H1 (cell line): ENCODE data around the gene GPR176. TPM values are rescaled to one million over a fixed set of nuclear protein-coding genes. Genes with fewer than 3 reads are reported as not detected.

Experiments used
- CTCF ChIA-PET: fragments of 300-600 bp; sonication (Branson Sonifier 250); formaldehyde crosslinking; loops from one replicate; lab custom pipeline; 2021; ENCODE audit not compliant: partially characterized antibody; lab: Charles Lee
- POLR2A ChIA-PET: fragments of 300-600 bp; sonication (Branson Sonifier 250); formaldehyde crosslinking; loops from one replicate; lab custom pipeline; 2021; ENCODE audit warnings: inconsistent platforms; ENCODE audit not compliant: partially characterized antibody; lab: Charles Lee
- DNase-seq, 2 experiments: peaks; one replicate each; pipeline versions ENCODE4 v3.0.0 to v3.0.0-alpha.2; 2010 to 2022; ENCODE audit warnings: low spot score in 2 of 2, low read depth in 1 of 2, mixed read lengths in 1 of 2
- FAIRE-seq: peaks from 2 replicates; lab custom pipeline; 2011; peaks lifted over from hg19 to GRCh38; lab: Jason Lieb, UNC
- H2AFZ ChIP-seq: 2 replicates; pipeline ENCODE4 v1.8.1; 2012; ENCODE audit warnings: low read length, inconsistent platforms
- H2AK5ac ChIP-seq: 2 replicates; pipeline ENCODE4 v1.6.1; 2013; ENCODE audit warnings: low read depth, low read length
- H2BK120ac ChIP-seq: replicated peaks from 2 replicates; pipeline ENCODE3; 2013; ENCODE audit warnings: low read depth, low read length, inconsistent platforms
- H2BK12ac ChIP-seq: 2 replicates; pipeline ENCODE4 v1.6.1; 2013; ENCODE audit warnings: low read depth, low read length
- H2BK15ac ChIP-seq: 2 replicates; pipeline ENCODE4 v1.6.1; 2013; ENCODE audit warnings: low read length
- H2BK20ac ChIP-seq: 2 replicates; pipeline ENCODE4 v1.6.1; 2013; ENCODE audit warnings: low read length
- H2BK5ac ChIP-seq: 2 replicates; pipeline ENCODE4 v1.6.1; 2013; ENCODE audit warnings: low read depth, low read length
- H3K14ac ChIP-seq: 2 replicates; pipeline ENCODE4 v1.6.1; 2013; ENCODE audit warnings: inconsistent platforms; ENCODE audit not compliant: insufficient read length
- H3K18ac ChIP-seq: 2 replicates; pipeline ENCODE4 v1.6.1; 2013; ENCODE audit warnings: low read length; ENCODE audit errors: extremely low read depth
- H3K23ac ChIP-seq: 2 replicates; pipeline ENCODE4 v1.6.1; 2013; ENCODE audit warnings: inconsistent platforms; ENCODE audit not compliant: insufficient read length
- H3K23me2 ChIP-seq: 2 replicates; pipeline ENCODE4 v1.6.1; 2013; ENCODE audit warnings: low read depth, low read length
- H3K27ac ChIP-seq: 2 replicates; pipeline ENCODE4 v1.6.1; 2011; ENCODE audit warnings: low read depth, low read length, inconsistent platforms
- H3K27me3 ChIP-seq, 4 experiments: replicated peaks in 1 of 4; 1 replicate in 1 of 4; 2 replicates in 3 of 4; pipeline versions ENCODE4 v1.6.1 to v1.8.1; 2011 to 2013; ENCODE audit warnings: low read length in 3 of 4, mild to moderate bottlenecking in 3 of 4, inconsistent platforms in 2 of 4, mixed read lengths in 2 of 4, moderate library complexity in 1 of 4; ENCODE audit not compliant: control insufficient read depth in 3 of 4, insufficient read depth in 3 of 4; ENCODE audit errors: extremely low read depth in 1 of 4
- H3K36me3 ChIP-seq, 4 experiments: 2 replicates each; pipeline versions ENCODE4 v1.6.1 to v1.8.1; 2011 to 2013; ENCODE audit warnings: mild to moderate bottlenecking in 4 of 4, low read length in 3 of 4, moderate library complexity in 2 of 4, control low read depth in 1 of 4, inconsistent platforms in 1 of 4; ENCODE audit not compliant: insufficient read depth in 4 of 4, control insufficient read depth in 2 of 4
- H3K4ac ChIP-seq: replicated peaks from 2 replicates; pipeline ENCODE3; 2013; ENCODE audit warnings: low read length, low read depth, mixed read lengths, inconsistent platforms; ENCODE audit not compliant: insufficient read length
- H3K4me1 ChIP-seq, 4 experiments: replicated peaks in 1 of 4; 1 replicate in 1 of 4; 2 replicates in 3 of 4; pipeline versions ENCODE4 v1.6.1 to v1.8.1; 2011 to 2013; ENCODE audit warnings: low read length in 3 of 4, inconsistent platforms in 2 of 4, mixed read lengths in 1 of 4; ENCODE audit not compliant: insufficient read depth in 4 of 4, control insufficient read depth in 3 of 4
- H3K4me2 ChIP-seq, 2 experiments: 2 replicates each; pipeline versions ENCODE4 v1.6.1 to v1.8.1; 2011 to 2013; ENCODE audit warnings: low read depth in 2 of 2, low read length in 2 of 2, control low read depth in 1 of 2, inconsistent platforms in 1 of 2, mild to moderate bottlenecking in 1 of 2; ENCODE audit not compliant: insufficient read depth in 1 of 2
- H3K4me3 ChIP-seq, 4 experiments: fragments of 200-600, 300-600 bp in 1 of 4; sonication (generic), shearing (Covaris generic), sonication (Bioruptor Twin) in 1 of 4; 2 replicates each; pipeline versions ENCODE4 v1.5.1 to v1.8.1; 2011 to 2016; ENCODE audit warnings: low read length in 4 of 4, low read depth in 3 of 4, control low read depth in 2 of 4, inconsistent platforms in 2 of 4, mild to moderate bottlenecking in 2 of 4, mixed read lengths in 1 of 4, moderate library complexity in 1 of 4; ENCODE audit not compliant: insufficient read depth in 2 of 4; ENCODE audit errors: extremely low read depth in 1 of 4
- H3K56ac ChIP-seq: replicated peaks from 2 replicates; pipeline ENCODE3; 2013; ENCODE audit warnings: low read depth, mild to moderate bottlenecking, mixed read lengths, low read length, inconsistent platforms; ENCODE audit not compliant: insufficient read length
- H3K79me1 ChIP-seq: 2 replicates; pipeline ENCODE4 v1.6.1; 2013; ENCODE audit warnings: low read depth, low read length, control low read depth
- H3K79me2 ChIP-seq, 2 experiments: 2 replicates each; pipeline versions ENCODE4 v1.6.1 to v1.8.1; 2012 to 2013; ENCODE audit warnings: low read length in 2 of 2, mild to moderate bottlenecking in 2 of 2, inconsistent platforms in 1 of 2; ENCODE audit not compliant: insufficient read depth in 2 of 2, control insufficient read depth in 1 of 2
- H3K9ac ChIP-seq, 4 experiments: replicated peaks in 1 of 4; 1 replicate in 1 of 4; 2 replicates in 3 of 4; pipeline versions ENCODE4 v1.6.1 to v1.8.1; 2011 to 2013; ENCODE audit warnings: low read depth in 3 of 4, low read length in 3 of 4, control low read depth in 2 of 4, mild to moderate bottlenecking in 2 of 4, moderate library complexity in 2 of 4, inconsistent platforms in 1 of 4; ENCODE audit errors: extremely low read depth in 1 of 4
- H3K9me3 ChIP-seq, 2 experiments: 2 replicates each; pipeline versions ENCODE4 v1.6.1 to v1.8.1; 2012 to 2013; ENCODE audit warnings: mild to moderate bottlenecking in 2 of 2, moderate library complexity in 2 of 2, control low read depth in 1 of 2, inconsistent platforms in 1 of 2, low read depth in 1 of 2, low read length in 1 of 2, mixed read lengths in 1 of 2; ENCODE audit not compliant: insufficient read depth in 2 of 2
- H4K20me1 ChIP-seq, 2 experiments: replicated peaks in 1 of 2; 2 replicates each; pipeline versions ENCODE3 to v1.8.1; 2011 to 2013; ENCODE audit warnings: inconsistent platforms in 2 of 2, low read length in 2 of 2, mild to moderate bottlenecking in 1 of 2; ENCODE audit not compliant: insufficient read depth in 2 of 2, control insufficient read depth in 1 of 2
- H4K5ac ChIP-seq: 2 replicates; pipeline ENCODE4 v1.6.1; 2013; ENCODE audit warnings: low read length, low read depth, mixed read lengths, inconsistent platforms; ENCODE audit not compliant: insufficient read length
- H4K8ac ChIP-seq: 2 replicates; pipeline ENCODE4 v1.8.0; 2013; ENCODE audit warnings: mild to moderate bottlenecking, moderate library complexity, low read length, inconsistent platforms; ENCODE audit not compliant: insufficient read depth; ENCODE audit errors: extremely low read depth
- H4K91ac ChIP-seq: replicated peaks from 2 replicates; pipeline ENCODE3; 2013; ENCODE audit warnings: low read length, mixed read lengths, inconsistent platforms; ENCODE audit not compliant: insufficient read length
- CBX5 ChIP-seq: fragments of 300-800, 300-1000 bp; sonication (generic); IDR thresholded peaks from 2 replicates; pipeline ENCODE4 v1.7.1; 2016; ENCODE audit warnings: antibody characterized with exemption, low read length, low read depth
- CHD1 ChIP-seq: IDR thresholded peaks from 2 replicates; pipeline ENCODE4 v1.6.1; 2012; ENCODE audit warnings: low read depth, low read length, improper control_type of control experiment
- GABPA ChIP-seq: IDR thresholded peaks from 2 replicates; pipeline ENCODE4 v1.6.1; 2011; ENCODE audit warnings: mild to moderate bottlenecking, low read length, moderate library complexity, borderline replicate concordance; ENCODE audit not compliant: insufficient read depth
- KDM1A ChIP-seq: fragments of 200-600, 300-600 bp; sonication (generic); IDR thresholded peaks from 2 replicates; pipeline ENCODE4 v1.7.1; 2016; ENCODE audit warnings: mild to moderate bottlenecking, low read length, borderline replicate concordance
- MAFK ChIP-seq: IDR thresholded peaks from 2 replicates; pipeline ENCODE4 v1.6.1; 2012; ENCODE audit warnings: low read depth, mild to moderate bottlenecking, improper control_type of control experiment, low read length
- POLR2AphosphoS5 ChIP-seq: IDR thresholded peaks from 2 replicates; pipeline ENCODE4 v1.6.1; 2011; ENCODE audit warnings: low read depth, low read length
- RNF2 ChIP-seq: fragments of 200-900, 300-1000 bp; sonication (generic); IDR thresholded peaks from 2 replicates; pipeline ENCODE4 v1.7.1; 2016; ENCODE audit warnings: borderline replicate concordance, low read depth, mild to moderate bottlenecking, antibody characterized with exemption, low read length; ENCODE audit not compliant: poor library complexity, severe bottlenecking; ENCODE audit errors: missing control alignments
- SAP30 ChIP-seq: fragments of 300-600 bp; sonication (generic); IDR thresholded peaks from 2 replicates; pipeline ENCODE4 v1.7.1; 2012; ENCODE audit warnings: low read length, moderate library complexity, mild to moderate bottlenecking, inconsistent platforms; ENCODE audit not compliant: insufficient read depth, insufficient replicate concordance
- SIRT6 ChIP-seq: IDR thresholded peaks from one replicate; pipeline ENCODE4 v1.7.1; 2012; ENCODE audit warnings: low read length, inconsistent platforms
- TAF7 ChIP-seq: optimal IDR thresholded peaks from 2 replicates; pipeline ENCODE3; 2011; ENCODE audit warnings: low read depth, mild to moderate bottlenecking, inconsistent platforms, low read length, moderate library complexity, borderline replicate concordance
- YY1 ChIP-seq: IDR thresholded peaks from 2 replicates; pipeline ENCODE4 v1.6.1; 2011; ENCODE audit warnings: low read depth, mild to moderate bottlenecking, low read length
- WGBS, 2 experiments: shearing (Covaris generic) in 1 of 2; methylation state at CpG; one replicate each; pipeline versions ENCODE4 v1.1.6 to v1.1.7; 2013 to 2015; ENCODE audit warnings: low lambda C conversion rate in 2 of 2, mixed read lengths in 2 of 2, inconsistent platforms in 1 of 2, low coverage in 1 of 2, missing lambda C conversion rate in 1 of 2; ENCODE audit not compliant: insufficient replicate concordance in 2 of 2, insufficient coverage in 1 of 2, insufficient read length in 1 of 2; ENCODE audit errors: extremely low coverage in 1 of 2, missing lambda C conversion rate in 1 of 2; 5-methylcytosine and 5-hydroxymethylcytosine counted together
- polyA plus RNA-seq, 7 experiments: library from polyadenylated mRNA; depleted of rRNA in 3 of 7; stranded (reverse) in 5 of 7; unstranded in 2 of 7; fragments of >200 nt in 5 of 7; fragments of 200-250 nt in 2 of 7; gene quantifications; 1 replicate in 5 of 7; 2 replicates in 1 of 7; 4 replicates in 1 of 7; pipeline versions ENCODE4 v1.2.1 to v1.2.3, GENCODE V29; 2011 to 2013; ENCODE audit warnings: missing spikeins in 2 of 7, mixed read lengths in 2 of 7
- total RNA-seq: library from RNA; stranded (reverse); fragmentation: NEBNext Ultra II Directional; extraction: Animal tissue kit (Norgen Biotek cat#: 25700); gene quantifications from 2 replicates; pipeline ENCODE4 v1.2.1, GENCODE V29; 2021
- TF ChIP-seq, protein P1 (sequence below): IDR thresholded peaks from 2 replicates; pipeline ENCODE4 v1.6.1; 2011; ENCODE audit warnings: low read depth, mild to moderate bottlenecking, low read length; ENCODE audit not compliant: insufficient read depth

The GPR176 gene
- total and polyA plus RNA-seq, 2 of the 8 experiments (the other 6 are each of a cell fraction or from before 2014, with no cell fraction given), result 190 to 281 TPM

DNA sequence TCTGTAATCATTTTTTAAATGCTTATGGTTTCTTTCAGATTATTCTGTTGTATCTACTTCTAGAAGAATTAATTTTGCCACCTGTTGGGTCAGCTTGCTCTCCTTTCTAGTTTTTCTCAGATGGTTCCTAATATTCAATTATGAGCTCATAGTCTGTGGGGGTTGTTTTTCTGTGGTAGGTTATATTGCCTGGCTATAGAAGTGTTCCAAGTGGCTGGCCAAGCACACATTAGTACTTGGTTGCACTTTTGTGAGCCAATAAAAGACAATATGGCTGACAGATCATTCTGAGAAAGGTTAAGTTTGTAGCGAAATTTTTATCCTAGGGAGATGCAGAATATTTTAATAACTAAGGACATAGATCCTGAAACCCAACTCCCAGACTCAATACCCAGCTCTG, 105.6 kb downstream of the GPR176 start:
- Histone ChIP-seq H3K79me2 (peaks cover 0 to 95% of the 10 kb centered on the region in 2 experiments; a peak in 3 of 4 replicates), H2BK120ac (no peak overlapping the region)
- FAIRE-seq, result no peak
- TF ChIP-seq GABPA (no peak), SAP30 (no peak), MAFK (no peak), RNF2 (no peak), POLR2AphosphoS5 (no peak), KDM1A (no peak), TAF7 (no peak), SIRT6 (no peak), CHD1 (no peak), YY1 (no peak), CBX5 (no peak)
- TF ChIP-seq, protein P1, sequence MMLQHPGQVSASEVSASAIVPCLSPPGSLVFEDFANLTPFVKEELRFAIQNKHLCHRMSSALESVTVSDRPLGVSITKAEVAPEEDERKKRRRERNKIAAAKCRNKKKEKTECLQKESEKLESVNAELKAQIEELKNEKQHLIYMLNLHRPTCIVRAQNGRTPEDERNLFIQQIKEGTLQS, result no peak

More for the DNA sequence above, 105.6 kb downstream of the GPR176 start:
- no peak overlapping the region for H2BK20ac ChIP-seq
- H3K23ac ChIP-seq, result no peak overlapping the region
- H3K4me2 ChIP-seq, result no peak overlapping the region
- H3K36me3 ChIP-seq, result no peaks in the 10 kb centered on the region
- peaks cover 2 to 3% of the 10 kb centered on the region in 2 experiments for H4K20me1 ChIP-seq
- no peak overlapping the region for H2BK12ac ChIP-seq
- no peak overlapping the region for H2AFZ ChIP-seq
- no peak overlapping the region for H3K9ac ChIP-seq
- no peaks in the 10 kb centered on the region for H3K9me3 ChIP-seq
- H3K79me1 ChIP-seq, result no peaks in the 10 kb centered on the region; the same call in 1 of the 2 replicates
- no peak for DNase-seq
- H2AK5ac ChIP-seq, result no peak overlapping the region
- H4K5ac ChIP-seq, result no peak overlapping the region
- WGBS, 2 experiments, result 94% methylated on average over 1 of the region's 1 CpG; no CpG with 5 or more reads in 1 of the 2 experiments
- H3K56ac ChIP-seq, result no peak overlapping the region
- H3K27ac ChIP-seq, result no peak overlapping the region
- no peaks in the 10 kb centered on the region for H3K23me2 ChIP-seq
- no peak overlapping the region for H3K4ac ChIP-seq
- H3K18ac ChIP-seq, result no peak overlapping the region
- H2BK15ac ChIP-seq, result no peak overlapping the region
- H3K4me1 ChIP-seq, result peaks cover 0 to 14% (median 8%) of the 10 kb centered on the region in 4 experiments; a peak in 4 of 7 replicates
- no peak overlapping the region for H4K91ac ChIP-seq
- no peaks in the 10 kb centered on the region for H3K27me3 ChIP-seq
- no peak overlapping the region for H3K4me3 ChIP-seq
- ChIA-PET CTCF (interaction anchor here (1.0 to 1.6 kb wide), 4 partner anchors 9 to 131 kb away, joined by 3 to 7 read pairs (median 6); no protein-coding TSS in a partner anchor), POLR2A (interaction anchor here (1.0 kb wide), 1 partner anchor 53 kb away, joined by 3 read pairs; no protein-coding TSS in a partner anchor)
- no peak overlapping the region for H3K14ac ChIP-seq
- no peak overlapping the region for H2BK5ac ChIP-seq
- no peak overlapping the region for H4K8ac ChIP-seq
